H1 (cell line): ENCODE measurements around the gene GFI1B. TPM values are rescaled to one million over a fixed set of nuclear protein-coding genes. Genes with fewer than 3 reads are reported as not detected.

ENCODE experiments used
- CTCF ChIA-PET: fragments of 300-600 bp; sonication (Branson Sonifier 250); formaldehyde crosslinking; loops from one replicate; lab custom pipeline; 2021; ENCODE audit not compliant: partially characterized antibody; lab: Charles Lee
- POLR2A ChIA-PET: fragments of 300-600 bp; sonication (Branson Sonifier 250); formaldehyde crosslinking; loops from one replicate; lab custom pipeline; 2021; ENCODE audit warnings: inconsistent platforms; ENCODE audit not compliant: partially characterized antibody; lab: Charles Lee
- DNase-seq, 2 experiments: peaks; one replicate each; pipeline versions ENCODE4 v3.0.0 to v3.0.0-alpha.2; 2010 to 2022; ENCODE audit warnings: low spot score in 2 of 2, low read depth in 1 of 2, mixed read lengths in 1 of 2
- FAIRE-seq: peaks from 2 replicates; lab custom pipeline; 2011; peaks lifted over from hg19 to GRCh38; lab: Jason Lieb, UNC
- H2AFZ ChIP-seq: 2 replicates; pipeline ENCODE4 v1.8.1; 2012; ENCODE audit warnings: low read length, inconsistent platforms
- H2AK5ac ChIP-seq: 2 replicates; pipeline ENCODE4 v1.6.1; 2013; ENCODE audit warnings: low read depth, low read length
- H2BK120ac ChIP-seq: replicated peaks from 2 replicates; pipeline ENCODE3; 2013; ENCODE audit warnings: low read depth, low read length, inconsistent platforms
- H2BK12ac ChIP-seq: 2 replicates; pipeline ENCODE4 v1.6.1; 2013; ENCODE audit warnings: low read depth, low read length
- H2BK15ac ChIP-seq: 2 replicates; pipeline ENCODE4 v1.6.1; 2013; ENCODE audit warnings: low read length
- H2BK20ac ChIP-seq: 2 replicates; pipeline ENCODE4 v1.6.1; 2013; ENCODE audit warnings: low read length
- H2BK5ac ChIP-seq: 2 replicates; pipeline ENCODE4 v1.6.1; 2013; ENCODE audit warnings: low read depth, low read length
- H3K14ac ChIP-seq: 2 replicates; pipeline ENCODE4 v1.6.1; 2013; ENCODE audit warnings: inconsistent platforms; ENCODE audit not compliant: insufficient read length
- H3K18ac ChIP-seq: 2 replicates; pipeline ENCODE4 v1.6.1; 2013; ENCODE audit warnings: low read length; ENCODE audit errors: extremely low read depth
- H3K23ac ChIP-seq: 2 replicates; pipeline ENCODE4 v1.6.1; 2013; ENCODE audit warnings: inconsistent platforms; ENCODE audit not compliant: insufficient read length
- H3K23me2 ChIP-seq: 2 replicates; pipeline ENCODE4 v1.6.1; 2013; ENCODE audit warnings: low read depth, low read length
- H3K27ac ChIP-seq: 2 replicates; pipeline ENCODE4 v1.6.1; 2011; ENCODE audit warnings: low read depth, low read length, inconsistent platforms
- H3K27me3 ChIP-seq, 4 experiments: replicated peaks in 1 of 4; 1 replicate in 1 of 4; 2 replicates in 3 of 4; pipeline versions ENCODE4 v1.6.1 to v1.8.1; 2011 to 2013; ENCODE audit warnings: low read length in 3 of 4, mild to moderate bottlenecking in 3 of 4, inconsistent platforms in 2 of 4, mixed read lengths in 2 of 4, moderate library complexity in 1 of 4; ENCODE audit not compliant: control insufficient read depth in 3 of 4, insufficient read depth in 3 of 4; ENCODE audit errors: extremely low read depth in 1 of 4
- H3K36me3 ChIP-seq, 4 experiments: 2 replicates each; pipeline versions ENCODE4 v1.6.1 to v1.8.1; 2011 to 2013; ENCODE audit warnings: mild to moderate bottlenecking in 4 of 4, low read length in 3 of 4, moderate library complexity in 2 of 4, control low read depth in 1 of 4, inconsistent platforms in 1 of 4; ENCODE audit not compliant: insufficient read depth in 4 of 4, control insufficient read depth in 2 of 4
- H3K4ac ChIP-seq: replicated peaks from 2 replicates; pipeline ENCODE3; 2013; ENCODE audit warnings: low read length, low read depth, mixed read lengths, inconsistent platforms; ENCODE audit not compliant: insufficient read length
- H3K4me1 ChIP-seq, 4 experiments: replicated peaks in 1 of 4; 1 replicate in 1 of 4; 2 replicates in 3 of 4; pipeline versions ENCODE4 v1.6.1 to v1.8.1; 2011 to 2013; ENCODE audit warnings: low read length in 3 of 4, inconsistent platforms in 2 of 4, mixed read lengths in 1 of 4; ENCODE audit not compliant: insufficient read depth in 4 of 4, control insufficient read depth in 3 of 4
- H3K4me2 ChIP-seq, 2 experiments: 2 replicates each; pipeline versions ENCODE4 v1.6.1 to v1.8.1; 2011 to 2013; ENCODE audit warnings: low read depth in 2 of 2, low read length in 2 of 2, control low read depth in 1 of 2, inconsistent platforms in 1 of 2, mild to moderate bottlenecking in 1 of 2; ENCODE audit not compliant: insufficient read depth in 1 of 2
- H3K4me3 ChIP-seq, 4 experiments: fragments of 200-600, 300-600 bp in 1 of 4; sonication (generic), shearing (Covaris generic), sonication (Bioruptor Twin) in 1 of 4; 2 replicates each; pipeline versions ENCODE4 v1.5.1 to v1.8.1; 2011 to 2016; ENCODE audit warnings: low read length in 4 of 4, low read depth in 3 of 4, control low read depth in 2 of 4, inconsistent platforms in 2 of 4, mild to moderate bottlenecking in 2 of 4, mixed read lengths in 1 of 4, moderate library complexity in 1 of 4; ENCODE audit not compliant: insufficient read depth in 2 of 4; ENCODE audit errors: extremely low read depth in 1 of 4
- H3K56ac ChIP-seq: replicated peaks from 2 replicates; pipeline ENCODE3; 2013; ENCODE audit warnings: low read depth, mild to moderate bottlenecking, mixed read lengths, low read length, inconsistent platforms; ENCODE audit not compliant: insufficient read length
- H3K79me1 ChIP-seq: 2 replicates; pipeline ENCODE4 v1.6.1; 2013; ENCODE audit warnings: low read depth, low read length, control low read depth
- H3K79me2 ChIP-seq, 2 experiments: 2 replicates each; pipeline versions ENCODE4 v1.6.1 to v1.8.1; 2012 to 2013; ENCODE audit warnings: low read length in 2 of 2, mild to moderate bottlenecking in 2 of 2, inconsistent platforms in 1 of 2; ENCODE audit not compliant: insufficient read depth in 2 of 2, control insufficient read depth in 1 of 2
- H3K9ac ChIP-seq, 4 experiments: replicated peaks in 1 of 4; 1 replicate in 1 of 4; 2 replicates in 3 of 4; pipeline versions ENCODE4 v1.6.1 to v1.8.1; 2011 to 2013; ENCODE audit warnings: low read depth in 3 of 4, low read length in 3 of 4, control low read depth in 2 of 4, mild to moderate bottlenecking in 2 of 4, moderate library complexity in 2 of 4, inconsistent platforms in 1 of 4; ENCODE audit errors: extremely low read depth in 1 of 4
- H3K9me3 ChIP-seq, 2 experiments: 2 replicates each; pipeline versions ENCODE4 v1.6.1 to v1.8.1; 2012 to 2013; ENCODE audit warnings: mild to moderate bottlenecking in 2 of 2, moderate library complexity in 2 of 2, control low read depth in 1 of 2, inconsistent platforms in 1 of 2, low read depth in 1 of 2, low read length in 1 of 2, mixed read lengths in 1 of 2; ENCODE audit not compliant: insufficient read depth in 2 of 2
- H4K20me1 ChIP-seq, 2 experiments: replicated peaks in 1 of 2; 2 replicates each; pipeline versions ENCODE3 to v1.8.1; 2011 to 2013; ENCODE audit warnings: inconsistent platforms in 2 of 2, low read length in 2 of 2, mild to moderate bottlenecking in 1 of 2; ENCODE audit not compliant: insufficient read depth in 2 of 2, control insufficient read depth in 1 of 2
- H4K5ac ChIP-seq: 2 replicates; pipeline ENCODE4 v1.6.1; 2013; ENCODE audit warnings: low read length, low read depth, mixed read lengths, inconsistent platforms; ENCODE audit not compliant: insufficient read length
- H4K8ac ChIP-seq: 2 replicates; pipeline ENCODE4 v1.8.0; 2013; ENCODE audit warnings: mild to moderate bottlenecking, moderate library complexity, low read length, inconsistent platforms; ENCODE audit not compliant: insufficient read depth; ENCODE audit errors: extremely low read depth
- H4K91ac ChIP-seq: replicated peaks from 2 replicates; pipeline ENCODE3; 2013; ENCODE audit warnings: low read length, mixed read lengths, inconsistent platforms; ENCODE audit not compliant: insufficient read length
- CBX5 ChIP-seq: fragments of 300-800, 300-1000 bp; sonication (generic); IDR thresholded peaks from 2 replicates; pipeline ENCODE4 v1.7.1; 2016; ENCODE audit warnings: antibody characterized with exemption, low read length, low read depth
- SIN3A ChIP-seq, 2 experiments: IDR thresholded peaks in 1 of 2; conservative IDR thresholded peaks in 1 of 2; 2 replicates each; pipeline ENCODE4 v1.6.1; 2011 to 2012; ENCODE audit warnings: low read length in 2 of 2, improper control_type of control experiment in 1 of 2, low read depth in 1 of 2, mild to moderate bottlenecking in 1 of 2
- TAF1 ChIP-seq: IDR thresholded peaks from 2 replicates; pipeline ENCODE4 v1.6.1; 2011; ENCODE audit warnings: mild to moderate bottlenecking, low read depth, low read length
- WGBS, 2 experiments: shearing (Covaris generic) in 1 of 2; methylation state at CpG; one replicate each; pipeline versions ENCODE4 v1.1.6 to v1.1.7; 2013 to 2015; ENCODE audit warnings: low lambda C conversion rate in 2 of 2, mixed read lengths in 2 of 2, inconsistent platforms in 1 of 2, low coverage in 1 of 2, missing lambda C conversion rate in 1 of 2; ENCODE audit not compliant: insufficient replicate concordance in 2 of 2, insufficient coverage in 1 of 2, insufficient read length in 1 of 2; ENCODE audit errors: extremely low coverage in 1 of 2, missing lambda C conversion rate in 1 of 2; 5-methylcytosine and 5-hydroxymethylcytosine counted together
- polyA plus RNA-seq, 7 experiments: library from polyadenylated mRNA; depleted of rRNA in 3 of 7; stranded (reverse) in 5 of 7; unstranded in 2 of 7; fragments of >200 nt in 5 of 7; fragments of 200-250 nt in 2 of 7; gene quantifications; 1 replicate in 5 of 7; 2 replicates in 1 of 7; 4 replicates in 1 of 7; pipeline versions ENCODE4 v1.2.1 to v1.2.3, GENCODE V29; 2011 to 2013; ENCODE audit warnings: missing spikeins in 2 of 7, mixed read lengths in 2 of 7
- total RNA-seq: library from RNA; stranded (reverse); fragmentation: NEBNext Ultra II Directional; extraction: Animal tissue kit (Norgen Biotek cat#: 25700); gene quantifications from 2 replicates; pipeline ENCODE4 v1.2.1, GENCODE V29; 2021

The GFI1B gene
- total and polyA plus RNA-seq, 2 of the 8 experiments (the other 6 are each of a cell fraction or from before 2014, with no cell fraction given): 0.09 to 0.11 TPM

- Histone ChIP-seq H3K9ac (no peak overlapping the region), H2AK5ac (no peak overlapping the region), H2AFZ (no peak overlapping the region), H2BK15ac (no peak overlapping the region), H3K4me2 (peak overlapping the region; percentile 14 to 55; a peak in 3 of 4 replicates), H2BK5ac (no peak overlapping the region), H3K56ac (no peak overlapping the region), H3K4me3 (peak overlapping the region in 1 of 4 experiments; percentile 28; a peak in 4 of 8 replicates), H3K4ac (no peak overlapping the region), H3K79me2 (no peaks in the 10 kb centered on the region), H4K8ac (no peak overlapping the region), H3K14ac (no peak overlapping the region), H2BK120ac (no peak overlapping the region), H3K4me1 (peaks cover 3 to 25% (median 18%) of the 10 kb centered on the region in 4 experiments), H3K18ac (no peak overlapping the region; the same call in none of the 2 replicates), H3K27me3 (peaks cover 0 to 40% (median 23%) of the 10 kb centered on the region in 4 experiments; a peak in 6 of 7 replicates), H2BK20ac (0 out of 2 replicates have a peak overlapping the region, but pooled peaks have one; percentile 48), H3K9me3 (no peaks in the 10 kb centered on the region), H3K79me1 (no peaks in the 10 kb centered on the region), H4K20me1 (peaks cover 0 to 3% of the 10 kb centered on the region in 2 experiments)
- FAIRE-seq (no peak), DNase-seq (no peak)
- CTCF ChIA-PET: interaction anchor here (0.8 to 2.4 kb wide), 8 partner anchors 14 to 177 kb away, joined by 3 to 14 read pairs (median 3); partner anchors contain the start of gene GFI1B
- TF ChIP-seq CBX5 (no peak), SIN3A (conservative IDR thresholded peaks at IDR 0.05 in 1 of 2, IDR thresholded peaks at IDR 0.05 in 1 of 2; ENCODE audit: low read depth in 1 of 2, low read length in 2 of 2) (no peak), TAF1 (no peak)
- TF ChIP-seq, all 59 proteins: peak for 0
- Histone ChIP-seq H3K27ac (no peak overlapping the region), H3K23ac (no peak overlapping the region), H2BK12ac (no peak overlapping the region), H3K36me3 (no peaks in the 10 kb centered on the region), H3K23me2 (peaks cover 6% of the 10 kb centered on the region; the same call in 1 of the 2 replicates), H4K5ac (no peak overlapping the region), H4K91ac (no peak overlapping the region)
- POLR2A ChIA-PET: interaction anchor here (2.9 kb wide), 1 partner anchor 27 kb away, joined by 17 read pairs; the partner anchor contains the start of gene GTF3C5
- 75% methylated on average over 7 of the region's 9 CpGs; no CpG with 5 or more reads in 1 of the 2 experiments for WGBS, 2 experiments
Measured at GRCh38 chr9:133004091-133004998, 25.9 kb downstream of the GFI1B start.
